ENCODE results near the gene PHF21B. TPM values are rescaled to one million over a fixed set of nuclear protein-coding genes. Genes with fewer than 3 reads are reported as not detected.

PHF21B gene
- total and polyA plus RNA-seq, 2 of the 8 experiments (the other 6 are each of a cell fraction or from before 2014, with no cell fraction given): 19.3 to 68.1 TPM

DNA sequence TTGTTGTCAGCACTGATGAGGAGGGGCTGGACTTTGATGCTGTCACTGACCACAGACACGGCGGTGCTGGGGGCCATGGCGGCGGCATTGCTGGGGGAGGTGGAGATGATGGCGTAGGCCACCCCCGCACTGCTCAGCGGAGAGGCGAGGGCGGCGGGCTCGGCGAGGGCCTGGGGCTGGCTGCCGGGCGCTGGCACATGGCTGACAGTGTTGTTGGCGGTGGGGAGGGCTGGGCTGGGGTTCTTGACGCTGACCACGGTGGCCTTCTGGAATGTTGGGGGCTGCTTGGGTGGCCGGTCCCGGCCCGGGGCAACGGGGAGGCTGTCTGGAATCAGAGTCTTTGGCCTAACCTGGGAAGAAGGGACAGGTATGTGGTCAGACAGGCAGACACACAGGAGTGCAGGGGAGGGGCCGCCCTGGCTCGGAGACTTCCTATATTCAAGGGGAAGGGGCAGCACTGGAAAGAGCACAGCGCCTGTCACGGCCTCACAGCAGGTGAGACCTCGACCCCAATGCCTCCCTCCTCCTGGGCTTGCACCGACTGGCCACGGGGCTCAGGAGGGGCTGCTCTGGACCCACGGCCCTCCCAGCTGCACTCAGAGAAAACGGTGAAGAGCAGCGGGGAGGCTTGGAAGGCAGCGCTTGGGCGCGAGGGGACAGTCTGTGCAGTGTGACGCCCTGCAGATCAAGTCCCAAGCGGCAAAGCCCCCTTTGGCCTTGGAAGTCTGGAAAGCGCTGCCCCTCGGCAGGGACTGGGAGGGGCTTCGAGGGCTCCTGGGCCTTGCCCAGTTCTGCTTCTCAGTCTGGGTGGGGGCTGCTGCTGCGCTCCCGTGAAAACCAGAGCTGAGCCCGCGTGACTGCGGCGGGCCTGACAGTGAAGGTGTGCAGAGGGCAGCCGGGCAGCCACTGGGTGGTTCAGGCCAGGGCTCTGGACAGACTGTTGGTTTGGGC, 93.2 kb downstream of the PHF21B start:
- DNase-seq (ENCODE audit: low read depth in 1 of 2, low spot score in 2 of 2) (no peak), FAIRE-seq (no peak)
- TF ChIP-seq CEBPB (IDR thresholded peaks at IDR 0.05; ENCODE audit: low read depth, low read length) (no peak), EGR1 (IDR thresholded peaks at IDR 0.05; ENCODE audit: borderline replicate concordance, low read depth, low read length) (no peak), PHF8 (conservative IDR thresholded peaks at IDR 0.05; ENCODE audit: low read depth, low read length) (no peak), RBBP5 (IDR thresholded peaks at IDR 0.05; ENCODE audit: borderline replicate concordance, low read depth, low read length) (no peak), BACH1 (IDR thresholded peaks at IDR 0.05; ENCODE audit: low read length) (no peak)
- Histone ChIP-seq H3K23ac (ENCODE audit: insufficient read length) (no peak overlapping the region), H4K20me1 (replicated peaks in 1 of 2; ENCODE audit: control insufficient read depth in 1 of 2, insufficient read depth in 2 of 2, low read length in 2 of 2) (peaks cover 3 to 9% of the 10 kb centered on the region in 2 experiments), H2BK5ac (ENCODE audit: low read depth, low read length) (no peak overlapping the region), H2AK5ac (ENCODE audit: low read depth, low read length) (no peak overlapping the region), H3K9ac (replicated peaks in 1 of 4; ENCODE audit: extremely low read depth in 1 of 4, low read depth in 3 of 4, low read length in 3 of 4) (0 out of 7 replicates have a peak overlapping the region, but pooled peaks of 1 of the 4 experiments have one; percentile 11), H3K27ac (ENCODE audit: low read depth, low read length) (no peak overlapping the region), H3K18ac (ENCODE audit: extremely low read depth, low read length) (no peak overlapping the region), H3K23me2 (ENCODE audit: low read depth, low read length) (no peaks in the 10 kb centered on the region), H4K5ac (ENCODE audit: insufficient read length, low read depth, low read length) (no peak overlapping the region), H3K56ac (replicated peaks; ENCODE audit: insufficient read length, low read depth, low read length) (no peak overlapping the region), H3K14ac (ENCODE audit: insufficient read length) (no peak overlapping the region), H2BK20ac (ENCODE audit: low read length) (no peak overlapping the region), H3K9me3 (ENCODE audit: insufficient read depth in 2 of 2, low read depth in 1 of 2, low read length in 1 of 2) (peaks cover 12 to 14% of the 10 kb centered on the region in 2 experiments), H3K4me3 (ENCODE audit: extremely low read depth in 1 of 4, insufficient read depth in 2 of 4, low read depth in 3 of 4, low read length in 4 of 4) (no peak overlapping the region), H4K91ac (replicated peaks; ENCODE audit: insufficient read length, low read length) (no peak overlapping the region), H3K79me2 (ENCODE audit: control insufficient read depth in 1 of 2, insufficient read depth in 2 of 2, low read length in 2 of 2) (no peaks in the 10 kb centered on the region), H2AFZ (ENCODE audit: low read length) (no peak overlapping the region), H2BK120ac (replicated peaks; ENCODE audit: low read depth, low read length) (no peak overlapping the region), H3K36me3 (ENCODE audit: control insufficient read depth in 2 of 4, insufficient read depth in 4 of 4, low read length in 3 of 4) (peaks cover 7 to 36% (median 25%) of the 10 kb centered on the region in 4 experiments; a peak in 7 of 8 replicates), H3K4me1 (replicated peaks in 1 of 4; ENCODE audit: control insufficient read depth in 3 of 4, insufficient read depth in 4 of 4, low read length in 3 of 4) (no peaks in the 10 kb centered on the region), H2BK12ac (ENCODE audit: low read depth, low read length) (no peak overlapping the region), H2BK15ac (ENCODE audit: low read length) (no peak overlapping the region), H3K27me3 (replicated peaks in 1 of 4; ENCODE audit: control insufficient read depth in 3 of 4, extremely low read depth in 1 of 4, insufficient read depth in 3 of 4, low read length in 3 of 4) (no peaks in the 10 kb centered on the region), H4K8ac (ENCODE audit: extremely low read depth, insufficient read depth, low read length) (no peak overlapping the region), H3K4me2 (ENCODE audit: insufficient read depth in 1 of 2, low read depth in 2 of 2, low read length in 2 of 2) (no peak overlapping the region), H3K79me1 (ENCODE audit: low read depth, low read length) (peaks cover 3% of the 10 kb centered on the region; the same call in 1 of the 2 replicates), H3K4ac (replicated peaks; ENCODE audit: insufficient read length, low read depth, low read length) (no peak overlapping the region)
- POLR2A ChIA-PET (ENCODE audit: partially characterized antibody): no interaction called here
- 92% methylated on average over 37 of the region's 46 CpGs; no CpG with 5 or more reads in 1 of the 2 experiments for WGBS, 2 experiments (ENCODE audit: extremely low coverage in 1 of 2, insufficient coverage in 1 of 2, insufficient read length in 1 of 2, insufficient replicate concordance in 2 of 2, low coverage in 1 of 2, low lambda C conversion rate in 2 of 2, missing lambda C conversion rate in 1 of 2)
- CTCF ChIA-PET (ENCODE audit: partially characterized antibody): interaction anchor here (0.6 kb wide), 1 partner anchor 49 kb away, joined by 3 read pairs; no protein-coding TSS in a partner anchor

Measured in H1 (cell line).